ENCODE results near the gene RNF20.
A peak's percentile ranks its signal among the peaks of the same experiment; 100 is the strongest.

RNF20 gene

DNA sequence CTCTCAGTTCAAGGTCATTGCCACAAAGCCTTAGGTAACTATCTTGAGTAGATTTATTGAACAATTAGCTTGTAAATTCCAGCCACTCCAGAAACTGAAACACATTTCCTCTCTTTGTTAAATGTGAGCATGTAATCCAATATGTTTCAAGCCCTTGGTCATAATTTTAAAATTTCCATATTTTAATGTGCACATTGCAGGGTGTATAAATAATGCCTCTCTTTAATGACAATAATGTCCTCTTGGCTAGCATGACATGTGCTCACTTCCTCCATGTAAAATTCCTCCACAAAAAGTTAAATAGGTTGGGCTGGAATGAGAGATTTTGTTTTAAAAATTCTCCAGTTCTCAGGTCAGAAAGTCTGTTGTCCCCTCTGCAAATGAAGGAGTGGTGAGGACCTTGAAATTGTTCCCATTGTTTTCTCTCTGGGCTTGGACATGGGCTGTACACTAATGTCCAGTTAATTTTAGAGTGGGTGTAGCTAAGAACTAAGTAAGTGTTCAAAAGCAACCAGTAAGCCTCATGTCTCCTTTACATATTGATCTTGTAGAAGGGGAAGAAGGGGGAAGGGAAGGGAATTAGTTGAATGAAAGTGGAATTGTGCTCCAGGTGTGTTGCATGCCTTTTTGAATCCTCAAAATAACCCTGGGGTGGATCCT is 58.3 kb downstream of the RNF20 start:
- DNase-seq = no peak

GRCh38 chr9:101592788-101593187 is 59.1 kb downstream of the RNF20 start:
- DNase-seq = no peak

DNA sequence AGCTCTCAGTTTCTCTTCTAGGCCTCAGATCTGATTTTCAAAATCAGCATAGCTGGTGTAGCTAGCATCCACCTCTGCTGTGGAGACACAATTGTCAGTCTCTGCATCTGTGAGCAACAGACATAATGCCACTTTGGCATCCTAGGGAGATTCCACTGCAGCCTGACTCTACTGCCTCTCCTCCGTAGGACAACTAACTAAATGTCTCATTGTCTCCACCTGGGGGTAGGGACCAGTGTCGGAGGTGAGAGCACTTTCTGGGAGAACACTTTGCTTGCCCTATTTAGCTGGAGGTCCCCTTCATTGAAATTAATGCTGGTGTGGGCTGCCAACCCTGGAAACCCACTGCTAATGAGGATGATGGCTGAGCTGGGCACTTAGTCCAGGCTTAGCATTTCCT is 59.7 kb downstream of the RNF20 start:
- DNase-seq = no peak

DNA sequence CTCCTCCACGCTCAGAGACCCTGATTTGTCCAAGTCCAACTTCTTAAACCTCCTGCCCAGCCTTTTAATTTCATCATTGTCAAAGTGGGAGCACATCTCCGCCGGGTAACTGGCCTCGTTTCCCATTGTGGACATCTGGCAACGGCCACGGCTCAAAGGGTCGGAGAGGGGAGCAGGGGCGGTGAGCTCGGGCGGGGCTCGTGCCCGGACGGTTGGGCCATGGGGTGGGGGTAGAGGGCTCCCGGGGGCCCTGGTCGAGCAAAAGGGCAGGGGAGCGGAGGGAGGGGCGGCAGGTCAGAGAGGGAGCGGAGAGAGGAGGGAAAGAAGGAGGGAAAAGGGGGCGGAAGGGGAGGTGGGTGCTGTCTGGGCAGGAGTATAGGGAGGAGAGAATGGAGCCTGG is 61.1 kb downstream of the RNF20 start, which contains the start of gene PPP3R2:
Gene PPP3R2 (minus strand): TSS at position 174 of the 400 bp plus-strand sequence. CDS start 48 bp downstream, at position 126.
- DNase-seq = no peak

DNA sequence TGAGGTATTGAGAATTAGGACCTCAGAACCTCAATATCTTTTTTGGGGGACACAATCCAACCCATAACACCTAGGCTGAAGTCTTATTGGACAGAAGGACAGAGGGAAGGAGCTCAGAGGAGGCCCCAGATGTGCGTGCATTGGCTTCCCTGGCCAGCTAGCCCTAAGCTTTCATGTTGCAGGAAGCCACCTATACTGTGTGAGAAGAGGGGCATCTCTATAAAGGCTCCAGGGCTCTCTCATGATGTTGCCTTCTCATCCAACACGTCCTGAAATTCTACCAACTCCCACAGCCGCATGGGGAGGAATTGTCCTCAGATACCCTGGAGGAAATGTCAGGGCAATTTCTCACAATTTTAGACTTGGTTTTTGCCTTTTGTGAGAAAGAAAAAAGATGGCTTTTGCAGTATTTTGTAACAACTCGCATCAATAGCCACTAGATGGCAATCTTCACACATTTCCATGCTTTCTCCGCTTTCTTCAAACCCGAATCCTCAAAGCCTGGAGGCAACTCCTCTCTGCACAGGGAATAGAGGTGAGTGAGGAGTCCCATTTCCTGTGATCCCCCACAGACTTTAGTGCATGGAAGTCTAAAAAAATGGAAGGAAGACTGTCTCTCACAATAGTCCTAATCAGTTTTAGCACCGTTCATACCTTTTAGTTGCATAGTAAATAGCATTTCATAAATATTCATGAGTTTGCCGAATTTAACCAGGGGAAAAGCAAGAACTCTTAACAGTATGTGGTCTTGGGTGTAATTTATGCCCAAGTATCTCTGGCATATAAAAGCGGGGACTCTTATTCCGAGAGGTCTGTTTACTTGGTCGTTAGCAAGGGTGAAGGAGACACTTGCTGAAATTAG is 68.5 kb downstream of the RNF20 start:
- peak; percentile 58 to 81 for DNase-seq

GRCh38 chr9:101604296-101604695 is 70.6 kb downstream of the RNF20 start:
- DNase-seq = no peak

GRCh38 chr9:101605547-101605946 is 71.9 kb downstream of the RNF20 start:
- DNase-seq = no peak

Measured in NCI-H2081 (cell line).